ENCODE measurements around the gene SEPTIN3. TPM values are rescaled to one million over a fixed set of nuclear protein-coding genes. Genes with fewer than 3 reads are reported as not detected.

The SEPTIN3 gene
- total and polyA plus RNA-seq, 2 donors (not counting 1 experiment from before 2014, with no cell fraction given): 0.05 to 0.33 TPM

DNA sequence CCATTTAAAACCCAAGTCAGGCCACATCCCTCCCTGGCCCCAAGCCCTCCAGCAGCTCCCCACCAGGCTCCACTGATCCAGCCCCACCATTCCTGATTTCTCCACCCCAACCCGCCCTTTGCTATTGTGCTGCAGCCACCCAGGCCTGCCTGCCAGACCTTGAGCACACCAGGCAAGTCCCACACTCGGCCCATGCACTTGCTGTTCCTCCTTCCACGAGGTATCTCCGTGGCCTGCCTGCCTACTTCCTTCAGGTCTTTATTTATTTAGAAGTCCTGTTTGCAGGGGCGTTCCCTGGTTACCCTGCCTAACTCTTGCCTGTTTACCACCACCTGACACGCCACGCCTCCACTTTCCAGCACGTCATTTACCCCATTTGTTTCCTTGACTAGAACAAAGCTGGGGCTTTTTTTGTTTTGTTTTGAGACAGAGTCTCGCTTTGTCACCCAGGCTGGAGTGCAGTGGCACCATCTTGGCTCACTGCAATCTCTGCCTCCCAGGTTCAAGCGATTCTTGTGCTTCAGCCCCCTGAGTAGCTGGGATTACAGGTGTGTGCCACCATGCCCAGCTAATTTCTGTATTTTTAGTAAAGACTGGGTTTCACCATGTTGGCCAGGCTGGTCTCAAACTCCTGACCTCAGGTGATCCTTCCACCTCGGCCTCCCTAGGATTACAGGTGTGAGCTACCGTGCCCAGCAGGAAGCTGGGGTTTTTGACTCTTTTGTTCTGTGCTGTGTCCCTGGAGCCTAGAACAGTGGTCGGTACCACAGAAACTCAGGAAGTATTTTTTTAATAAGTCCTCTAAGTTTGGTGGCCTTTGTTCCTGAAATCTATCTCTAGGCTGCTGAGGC lies 29.0 kb upstream of the SEPTIN3 start:
- Histone ChIP-seq H2AFZ (ENCODE audit: low read length) (no peak overlapping the region), H3K27me3 (ENCODE audit: control insufficient read depth, insufficient read depth, low read length) (no peaks in the 10 kb centered on the region), H3K27ac (ENCODE audit: insufficient read depth, low read length) (peak overlapping the region; percentile 63), H3K9ac (ENCODE audit: insufficient read depth, low read length) (no peak overlapping the region), H3K4me2 (ENCODE audit: extremely low read depth, insufficient read depth, low read length) (peak overlapping the region; percentile 48), H3K9me3 (ENCODE audit: control insufficient read depth, insufficient read depth, low read depth, low read length) (no peaks in the 10 kb centered on the region), H3K36me3 (ENCODE audit: control insufficient read depth, insufficient read depth, low read length) (peaks cover 7% of the 10 kb centered on the region), H3K79me2 (ENCODE audit: control insufficient read depth, insufficient read depth, low read length) (no peaks in the 10 kb centered on the region), H4K20me1 (ENCODE audit: control insufficient read depth, extremely low read depth, insufficient read depth, low read length) (no peaks in the 10 kb centered on the region), H3K4me1 (ENCODE audit: control insufficient read depth, extremely low read depth, insufficient read depth, low read length) (peaks cover 12% of the 10 kb centered on the region), H3K4me3 (replicated peaks in 1 of 4; ENCODE audit: control extremely low read depth in 1 of 4, insufficient read depth in 1 of 4, low read depth in 3 of 4, low read length in 4 of 4) (no peak overlapping the region)
- TF ChIP-seq, protein P1, sequence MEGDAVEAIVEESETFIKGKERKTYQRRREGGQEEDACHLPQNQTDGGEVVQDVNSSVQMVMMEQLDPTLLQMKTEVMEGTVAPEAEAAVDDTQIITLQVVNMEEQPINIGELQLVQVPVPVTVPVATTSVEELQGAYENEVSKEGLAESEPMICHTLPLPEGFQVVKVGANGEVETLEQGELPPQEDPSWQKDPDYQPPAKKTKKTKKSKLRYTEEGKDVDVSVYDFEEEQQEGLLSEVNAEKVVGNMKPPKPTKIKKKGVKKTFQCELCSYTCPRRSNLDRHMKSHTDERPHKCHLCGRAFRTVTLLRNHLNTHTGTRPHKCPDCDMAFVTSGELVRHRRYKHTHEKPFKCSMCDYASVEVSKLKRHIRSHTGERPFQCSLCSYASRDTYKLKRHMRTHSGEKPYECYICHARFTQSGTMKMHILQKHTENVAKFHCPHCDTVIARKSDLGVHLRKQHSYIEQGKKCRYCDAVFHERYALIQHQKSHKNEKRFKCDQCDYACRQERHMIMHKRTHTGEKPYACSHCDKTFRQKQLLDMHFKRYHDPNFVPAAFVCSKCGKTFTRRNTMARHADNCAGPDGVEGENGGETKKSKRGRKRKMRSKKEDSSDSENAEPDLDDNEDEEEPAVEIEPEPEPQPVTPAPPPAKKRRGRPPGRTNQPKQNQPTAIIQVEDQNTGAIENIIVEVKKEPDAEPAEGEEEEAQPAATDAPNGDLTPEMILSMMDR (conservative IDR thresholded peaks at IDR 0.05 in 1 of 2, IDR thresholded peaks at IDR 0.05 in 1 of 2; ENCODE audit: low read depth in 1 of 2, low read length in 2 of 2): no peak
- TF ChIP-seq EZH2 (IDR thresholded peaks at IDR 0.05; ENCODE audit: low read length, missing control alignments): no peak
- no peak for DNase-seq (ENCODE audit: low read depth in 2 of 2)

GRCh38 chr22:41940832-41941765 lies 28.1 kb upstream of the SEPTIN3 start:
- no peak overlapping the region for H3K4me3 ChIP-seq (replicated peaks in 1 of 4; ENCODE audit: control extremely low read depth in 1 of 4, insufficient read depth in 1 of 4, low read depth in 3 of 4, low read length in 4 of 4)
- no peaks in the 10 kb centered on the region for H3K9me3 ChIP-seq (ENCODE audit: control insufficient read depth, insufficient read depth, low read depth, low read length)
- H3K27ac ChIP-seq (ENCODE audit: insufficient read depth, low read length): peak overlapping the region; percentile 63
- peak overlapping the region; percentile 48 for H3K4me2 ChIP-seq (ENCODE audit: extremely low read depth, insufficient read depth, low read length)
- TF ChIP-seq EZH2 (IDR thresholded peaks at IDR 0.05; ENCODE audit: low read length, missing control alignments): no peak
- TF ChIP-seq, protein P1 (conservative IDR thresholded peaks at IDR 0.05 in 1 of 2, IDR thresholded peaks at IDR 0.05 in 1 of 2; ENCODE audit: low read depth in 1 of 2, low read length in 2 of 2): peak; percentile 84 to 90
- DNase-seq (ENCODE audit: low read depth in 2 of 2): peak; percentile 76 to 96
- no peak overlapping the region for H2AFZ ChIP-seq (ENCODE audit: low read length)
- H3K27me3 ChIP-seq (ENCODE audit: control insufficient read depth, insufficient read depth, low read length): no peaks in the 10 kb centered on the region
- peaks cover 6% of the 10 kb centered on the region for H3K79me2 ChIP-seq (ENCODE audit: control insufficient read depth, insufficient read depth, low read length)
- peaks cover 7% of the 10 kb centered on the region for H3K36me3 ChIP-seq (ENCODE audit: control insufficient read depth, insufficient read depth, low read length)
- H3K4me1 ChIP-seq (ENCODE audit: control insufficient read depth, extremely low read depth, insufficient read depth, low read length): peaks cover 18% of the 10 kb centered on the region
- no peak overlapping the region for H3K9ac ChIP-seq (ENCODE audit: insufficient read depth, low read length)
- no peaks in the 10 kb centered on the region for H4K20me1 ChIP-seq (ENCODE audit: control insufficient read depth, extremely low read depth, insufficient read depth, low read length)

GRCh38 chr22:41943661-41944209 lies 25.5 kb upstream of the SEPTIN3 start:
- Histone ChIP-seq H3K4me3 (replicated peaks in 1 of 4; ENCODE audit: control extremely low read depth in 1 of 4, insufficient read depth in 1 of 4, low read depth in 3 of 4, low read length in 4 of 4) (no peak overlapping the region), H4K20me1 (ENCODE audit: control insufficient read depth, extremely low read depth, insufficient read depth, low read length) (no peaks in the 10 kb centered on the region), H2AFZ (ENCODE audit: low read length) (no peak overlapping the region), H3K27ac (ENCODE audit: insufficient read depth, low read length) (no peak overlapping the region), H3K36me3 (ENCODE audit: control insufficient read depth, insufficient read depth, low read length) (peaks cover 4% of the 10 kb centered on the region), H3K27me3 (ENCODE audit: control insufficient read depth, insufficient read depth, low read length) (no peaks in the 10 kb centered on the region), H3K9ac (ENCODE audit: insufficient read depth, low read length) (no peak overlapping the region), H3K4me2 (ENCODE audit: extremely low read depth, insufficient read depth, low read length) (no peak overlapping the region), H3K79me2 (ENCODE audit: control insufficient read depth, insufficient read depth, low read length) (peaks cover 9% of the 10 kb centered on the region), H3K9me3 (ENCODE audit: control insufficient read depth, insufficient read depth, low read depth, low read length) (no peaks in the 10 kb centered on the region), H3K4me1 (ENCODE audit: control insufficient read depth, extremely low read depth, insufficient read depth, low read length) (peaks cover 19% of the 10 kb centered on the region)
- TF ChIP-seq, protein P1 (conservative IDR thresholded peaks at IDR 0.05 in 1 of 2, IDR thresholded peaks at IDR 0.05 in 1 of 2; ENCODE audit: low read depth in 1 of 2, low read length in 2 of 2): no peak
- TF ChIP-seq EZH2 (IDR thresholded peaks at IDR 0.05; ENCODE audit: low read length, missing control alignments): no peak
- DNase-seq (ENCODE audit: low read depth in 2 of 2): peak in 1 of 2 donors; percentile 32
